GM10847 (cell line): Measurements from ENCODE around the gene L1TD1.

ENCODE experiments used
- POLR2A ChIP-seq: IDR thresholded peaks from 2 replicates; pipeline ENCODE4 v1.6.1; 2011; ENCODE audit not compliant: insufficient read length; ENCODE audit errors: extremely low read depth

L1TD1 gene

GRCh38 chr1:62208087-62208486, 13.4 kb downstream of the L1TD1 start:
- TF ChIP-seq POLR2A = no peak

GRCh38 chr1:62208970-62209369, 14.3 kb downstream of the L1TD1 start:
- no peak for TF ChIP-seq POLR2A

GRCh38 chr1:62209931-62210595, 15.4 kb downstream of the L1TD1 start:
- TF ChIP-seq POLR2A = no peak

GRCh38 chr1:62210960-62211359, 16.3 kb downstream of the L1TD1 start:
- TF ChIP-seq POLR2A = no peak

GRCh38 chr1:62212411-62212810, 17.8 kb downstream of the L1TD1 start:
- no peak for TF ChIP-seq POLR2A

GRCh38 chr1:62213075-62213914, 18.6 kb downstream of the L1TD1 start:
- no peak for TF ChIP-seq POLR2A

- TF ChIP-seq POLR2A = no peak
Measured at GRCh38 chr1:62218604-62219003, 24.0 kb downstream of the L1TD1 start.

GRCh38 chr1:62221171-62221570, 26.5 kb downstream of the L1TD1 start:
- no peak for TF ChIP-seq POLR2A

- no peak for TF ChIP-seq POLR2A
Measured at GRCh38 chr1:62222321-62222720, 27.7 kb downstream of the L1TD1 start.

GRCh38 chr1:62224182-62224581, 29.5 kb downstream of the L1TD1 start:
- no peak for TF ChIP-seq POLR2A

GRCh38 chr1:62227496-62227895, 32.8 kb downstream of the L1TD1 start:
- TF ChIP-seq POLR2A = no peak

- TF ChIP-seq POLR2A = no peak
Measured at GRCh38 chr1:62228136-62228882, 33.7 kb downstream of the L1TD1 start.

- TF ChIP-seq POLR2A = no peak
Measured at GRCh38 chr1:62228883-62229187, 34.2 kb downstream of the L1TD1 start.

GRCh38 chr1:62229468-62229867, 34.8 kb downstream of the L1TD1 start:
- TF ChIP-seq POLR2A = no peak

GRCh38 chr1:62229932-62230331, 35.3 kb downstream of the L1TD1 start:
- no peak for TF ChIP-seq POLR2A

GRCh38 chr1:62230718-62231117, 36.1 kb downstream of the L1TD1 start:
- TF ChIP-seq POLR2A = no peak
